CD4-positive, alpha-beta T cell (primary cell): ENCODE measurements around the gene YKT6. TPM values are rescaled to one million over a fixed set of nuclear protein-coding genes. Genes with fewer than 3 reads are reported as not detected.

ENCODE experiments used
- ATAC-seq: fragments of 200-7000 bp; cut with Tn5 transposase; one replicate; pipeline ENCODE4 v1.10.0; 2022; ENCODE audit warnings: mild to moderate bottlenecking; ENCODE audit not compliant: poor library complexity
- CTCF ChIA-PET: fragments of 350-600 bp; sonication (Branson Sonifier 250); formaldehyde crosslinking; loops from one replicate; lab custom pipeline; 2021; ENCODE audit warnings: antibody characterized with exemption, inconsistent platforms; lab: Charles Lee
- POLR2A ChIA-PET: fragments of 350-600 bp; sonication (Branson Sonifier 250); formaldehyde crosslinking; loops from one replicate; lab custom pipeline; 2021; ENCODE audit warnings: antibody characterized with exemption, inconsistent platforms; lab: Charles Lee
- DNase-seq, 14 experiments: peaks; one replicate each; pipeline ENCODE4 v3.0.0-alpha.2; 2013 to 2020; ENCODE audit warnings: mixed read lengths in 2 of 14
- H3K27ac ChIP-seq, 2 donors: one replicate each; pipeline versions ENCODE4 v1.5.1 to v1.7.0; 2013; ENCODE audit warnings: low read length in 2 of 2, low read depth in 1 of 2, mild to moderate bottlenecking in 1 of 2
- H3K27me3 ChIP-seq, 2 experiments: 1 replicate in 1 of 2; 2 replicates in 1 of 2; pipeline versions ENCODE4 v1.6.1 to v1.7.0; 2013; ENCODE audit warnings: low read length in 2 of 2, control low read depth in 1 of 2, mild to moderate bottlenecking in 1 of 2, moderate library complexity in 1 of 2; ENCODE audit not compliant: insufficient read depth in 2 of 2, control insufficient read depth in 1 of 2
- H3K36me3 ChIP-seq: one replicate; pipeline ENCODE4 v1.6.1; 2013; ENCODE audit warnings: low read length, control low read depth; ENCODE audit not compliant: insufficient read depth
- H3K4me1 ChIP-seq: one replicate; pipeline ENCODE4 v1.6.1; 2013; ENCODE audit warnings: low read length, control low read depth; ENCODE audit not compliant: insufficient read depth
- H3K4me3 ChIP-seq: one replicate; pipeline ENCODE4 v1.5.1; 2013; ENCODE audit warnings: mild to moderate bottlenecking, low read length, moderate library complexity
- H3K9me3 ChIP-seq, 2 experiments: 1 replicate in 1 of 2; 2 replicates in 1 of 2; pipeline versions ENCODE4 v1.6.1 to v1.7.0; 2013; ENCODE audit warnings: low read length in 2 of 2, mild to moderate bottlenecking in 2 of 2, control low read depth in 1 of 2, moderate library complexity in 1 of 2; ENCODE audit not compliant: control insufficient read depth in 1 of 2, insufficient read depth in 1 of 2
- H3K27ac Mint-ChIP-seq: one replicate; pipeline ENCODE4 v1.8.0; 2020; ENCODE audit warnings: mixed read lengths
- H3K27me3 Mint-ChIP-seq: one replicate; pipeline ENCODE4 v1.8.0; 2021; ENCODE audit warnings: mixed read lengths
- H3K36me3 Mint-ChIP-seq: one replicate; pipeline ENCODE4 v1.8.0; 2021; ENCODE audit warnings: low read depth, mixed read lengths
- H3K4me1 Mint-ChIP-seq: one replicate; pipeline ENCODE4 v1.8.0; 2021; ENCODE audit warnings: low read depth, mixed read lengths
- H3K4me3 Mint-ChIP-seq: one replicate; pipeline ENCODE4 v1.8.0; 2020; ENCODE audit warnings: mild to moderate bottlenecking, mixed read lengths
- H3K9me3 Mint-ChIP-seq: one replicate; pipeline ENCODE4 v1.8.0; 2020; ENCODE audit warnings: mixed read lengths
- CTCF ChIP-seq: fragments of 200-600 bp; IDR thresholded peaks from one replicate; pipeline ENCODE4 v1.8.0; 2022; ENCODE audit warnings: antibody characterized with exemption, mild to moderate bottlenecking
- intact Hi-C, 2 experiments: fragments of 100-400 bp; cut with DNase I in 1 of 2; cut with micrococcal nuclease in 1 of 2; formaldehyde crosslinking; loops; one replicate each; pipeline versions ENCODE4 v1.15.1 to v1.9.0; 2023 to 2025; cut with DNase I, micrococcal nuclease
- total RNA-seq, 174 experiments: library from RNA in 2 of 174; stranded (reverse) in 2 of 174; gene quantifications; one replicate each; pipeline ENCODE4 v1.2.3 and lab custom pipeline; 2021 to 2026

Gene YKT6
- total RNA-seq, 2 experiments from 2014 or later: 85.0 to 86.4 TPM

GRCh38 chr7:44224080-44224973, 23.5 kb downstream of the YKT6 start:
- ChIA-PET CTCF (no interaction called here), POLR2A (no interaction called here)
- no peak for TF ChIP-seq CTCF
- H3K9me3 Mint-ChIP-seq: no peaks in the 10 kb centered on the region
- H3K36me3 ChIP-seq: no peaks in the 10 kb centered on the region
- no peaks in the 10 kb centered on the region for H3K27me3 ChIP-seq
- H3K4me1 ChIP-seq: no peaks in the 10 kb centered on the region
- intact Hi-C loops: no loop called here
- H3K4me1 Mint-ChIP-seq: no peaks in the 10 kb centered on the region
- no peak overlapping the region for H3K4me3 Mint-ChIP-seq
- H3K27ac Mint-ChIP-seq: no peak overlapping the region
- H3K4me3 ChIP-seq: no peak overlapping the region
- DNase-seq: no peak
- H3K36me3 Mint-ChIP-seq: no peaks in the 10 kb centered on the region
- H3K27me3 Mint-ChIP-seq: peaks cover 7% of the 10 kb centered on the region
- H3K9me3 ChIP-seq: peaks cover 0 to 2% of the 10 kb centered on the region in 2 experiments
- ATAC-seq: no peak
- no peak overlapping the region for H3K27ac ChIP-seq

- H3K4me1 Mint-ChIP-seq: no peaks in the 10 kb centered on the region
- ChIA-PET CTCF (no interaction called here), POLR2A (no interaction called here)
- no peaks in the 10 kb centered on the region for H3K4me1 ChIP-seq
- H3K4me3 ChIP-seq: no peak overlapping the region
- H3K27ac ChIP-seq: no peak overlapping the region
- H3K9me3 ChIP-seq: no peaks in the 10 kb centered on the region
- ATAC-seq (no peak), DNase-seq (no peak)
- H3K27me3 Mint-ChIP-seq: peaks cover 7% of the 10 kb centered on the region
- intact Hi-C loops: no loop called here
- no peak overlapping the region for H3K4me3 Mint-ChIP-seq
- no peak for TF ChIP-seq CTCF
- H3K36me3 ChIP-seq: no peaks in the 10 kb centered on the region
- H3K36me3 Mint-ChIP-seq: no peaks in the 10 kb centered on the region
- no peak overlapping the region for H3K27ac Mint-ChIP-seq
- H3K9me3 Mint-ChIP-seq: no peaks in the 10 kb centered on the region
- no peaks in the 10 kb centered on the region for H3K27me3 ChIP-seq
These were observed 24.3 kb downstream of the YKT6 start for GRCh38 chr7:44224974-44225565.

- Mint-ChIP-seq H3K4me3 (no peak overlapping the region), H3K9me3 (no peaks in the 10 kb centered on the region), H3K27ac (no peak overlapping the region), H3K36me3 (no peaks in the 10 kb centered on the region), H3K27me3 (peaks cover 7% of the 10 kb centered on the region), H3K4me1 (no peaks in the 10 kb centered on the region)
- ChIA-PET POLR2A (no interaction called here), CTCF (no interaction called here)
- Histone ChIP-seq H3K4me1 (no peaks in the 10 kb centered on the region), H3K4me3 (no peak overlapping the region), H3K27ac (no peak overlapping the region), H3K36me3 (no peaks in the 10 kb centered on the region), H3K9me3 (no peaks in the 10 kb centered on the region), H3K27me3 (no peaks in the 10 kb centered on the region)
- DNase-seq: no peak
- intact Hi-C loops: no loop called here
- no peak for ATAC-seq
- TF ChIP-seq CTCF: no peak
These were observed 25.0 kb downstream of the YKT6 start for GRCh38 chr7:44225566-44226395.
